Measurements from ENCODE around the gene APOO.

Gene APOO

GRCh38 chrX:23879380-23880090 is 28.2 kb downstream of the APOO start:
- H3K4ac ChIP-seq (ENCODE audit: low read depth in 1 of 2, low read length in 2 of 2), result no peak overlapping the region
- no peak overlapping the region for H2BK5ac ChIP-seq (ENCODE audit: low read depth, low read length, poor library complexity, severe bottlenecking)
- no peak overlapping the region for H3K9ac ChIP-seq (ENCODE audit: low read length)
- no peaks in the 10 kb centered on the region for H3K79me1 ChIP-seq (replicated peaks; ENCODE audit: low read length, poor library complexity, severe bottlenecking)
- no peak overlapping the region for H2BK120ac ChIP-seq (ENCODE audit: low read depth, low read length)
- H4K8ac ChIP-seq (ENCODE audit: low read length), result no peak overlapping the region
- no peaks in the 10 kb centered on the region for H3K9me3 ChIP-seq (ENCODE audit: control insufficient read depth, low read length)
- no peak overlapping the region for H3K27ac ChIP-seq (ENCODE audit: low read length, poor library complexity, severe bottlenecking)
- H2BK12ac ChIP-seq (ENCODE audit: low read length in 2 of 2), result no peak overlapping the region
- no CpG with 5 or more reads among the region's 2 CpGs for WGBS
- H3K18ac ChIP-seq (ENCODE audit: low read depth in 1 of 2, low read length in 2 of 2), result no peak overlapping the region
- no peak overlapping the region for H3K23ac ChIP-seq (ENCODE audit: low read length in 2 of 2)
- H3K4me2 ChIP-seq (ENCODE audit: low read length, poor library complexity, severe bottlenecking), result no peak overlapping the region
- H2BK15ac ChIP-seq (ENCODE audit: low read depth, poor library complexity, severe bottlenecking), result no peak overlapping the region
- no peak for DNase-seq
- no peak overlapping the region for H3K14ac ChIP-seq (ENCODE audit: low read length in 2 of 2)
- H2AK5ac ChIP-seq (ENCODE audit: low read length, severe bottlenecking), result no peak overlapping the region
- no peak overlapping the region for H2AFZ ChIP-seq (ENCODE audit: low read depth, low read length)
- no peaks in the 10 kb centered on the region for H3K27me3 ChIP-seq (ENCODE audit: control insufficient read depth in 1 of 2, insufficient read depth in 1 of 2, low read length in 2 of 2)
- no peaks in the 10 kb centered on the region for H3K36me3 ChIP-seq (ENCODE audit: control insufficient read depth in 1 of 2, insufficient read depth in 2 of 2, low read depth in 1 of 2, low read length in 2 of 2)
- H4K91ac ChIP-seq (ENCODE audit: low read length), result no peak overlapping the region
- peaks cover 7% of the 10 kb centered on the region for H3K4me1 ChIP-seq (ENCODE audit: control insufficient read depth, insufficient read depth, low read depth, low read length)
- no peak overlapping the region for H3K4me3 ChIP-seq (ENCODE audit: insufficient read depth in 1 of 2, low read depth in 1 of 2, low read length in 2 of 2)

- Histone ChIP-seq H2BK120ac (ENCODE audit: low read depth, low read length) (no peak overlapping the region), H2BK5ac (ENCODE audit: low read depth, low read length, poor library complexity, severe bottlenecking) (no peak overlapping the region), H3K4me3 (ENCODE audit: insufficient read depth in 1 of 2, low read depth in 1 of 2, low read length in 2 of 2) (no peak overlapping the region), H3K36me3 (ENCODE audit: control insufficient read depth in 1 of 2, insufficient read depth in 2 of 2, low read depth in 1 of 2, low read length in 2 of 2) (no peaks in the 10 kb centered on the region), H3K4me1 (ENCODE audit: control insufficient read depth, insufficient read depth, low read depth, low read length) (no peaks in the 10 kb centered on the region), H3K27ac (ENCODE audit: low read length, poor library complexity, severe bottlenecking) (no peak overlapping the region), H2AFZ (ENCODE audit: low read depth, low read length) (no peak overlapping the region), H3K23ac (ENCODE audit: low read length in 2 of 2) (no peak overlapping the region), H3K14ac (ENCODE audit: low read length in 2 of 2) (no peak overlapping the region), H4K91ac (ENCODE audit: low read length) (no peak overlapping the region), H2AK5ac (ENCODE audit: low read length, severe bottlenecking) (no peak overlapping the region), H2BK12ac (ENCODE audit: low read length in 2 of 2) (no peak overlapping the region), H4K8ac (ENCODE audit: low read length) (no peak overlapping the region), H3K79me1 (replicated peaks; ENCODE audit: low read length, poor library complexity, severe bottlenecking) (no peaks in the 10 kb centered on the region), H3K18ac (ENCODE audit: low read depth in 1 of 2, low read length in 2 of 2) (no peak overlapping the region), H3K9me3 (ENCODE audit: control insufficient read depth, low read length) (no peaks in the 10 kb centered on the region), H2BK15ac (ENCODE audit: low read depth, poor library complexity, severe bottlenecking) (no peak overlapping the region), H3K4ac (ENCODE audit: low read depth in 1 of 2, low read length in 2 of 2) (no peak overlapping the region), H3K4me2 (ENCODE audit: low read length, poor library complexity, severe bottlenecking) (no peak overlapping the region), H3K27me3 (ENCODE audit: control insufficient read depth in 1 of 2, insufficient read depth in 1 of 2, low read length in 2 of 2) (no peaks in the 10 kb centered on the region), H3K9ac (ENCODE audit: low read length) (no peak overlapping the region)
- WGBS, result 96% methylated on average over 2 of the region's 4 CpGs
- no peak for DNase-seq
These were observed 35.7 kb downstream of the APOO start for GRCh38 chrX:23871905-23872546.

GRCh38 chrX:23870041-23870440 is 37.7 kb downstream of the APOO start:
- Histone ChIP-seq H3K27me3 (ENCODE audit: control insufficient read depth in 1 of 2, insufficient read depth in 1 of 2, low read length in 2 of 2) (no peaks in the 10 kb centered on the region), H3K36me3 (ENCODE audit: control insufficient read depth in 1 of 2, insufficient read depth in 2 of 2, low read depth in 1 of 2, low read length in 2 of 2) (peaks cover 0 to 2% of the 10 kb centered on the region in 2 experiments), H3K9ac (ENCODE audit: low read length) (no peak overlapping the region), H4K91ac (ENCODE audit: low read length) (no peak overlapping the region), H2AFZ (ENCODE audit: low read depth, low read length) (no peak overlapping the region), H3K4me1 (ENCODE audit: control insufficient read depth, insufficient read depth, low read depth, low read length) (no peaks in the 10 kb centered on the region), H3K4ac (ENCODE audit: low read depth in 1 of 2, low read length in 2 of 2) (no peak overlapping the region), H3K18ac (ENCODE audit: low read depth in 1 of 2, low read length in 2 of 2) (no peak overlapping the region), H3K23ac (ENCODE audit: low read length in 2 of 2) (no peak overlapping the region), H4K8ac (ENCODE audit: low read length) (no peak overlapping the region), H2BK15ac (ENCODE audit: low read depth, poor library complexity, severe bottlenecking) (no peak overlapping the region), H3K14ac (ENCODE audit: low read length in 2 of 2) (no peak overlapping the region), H3K4me3 (ENCODE audit: insufficient read depth in 1 of 2, low read depth in 1 of 2, low read length in 2 of 2) (no peak overlapping the region), H2AK5ac (ENCODE audit: low read length, severe bottlenecking) (no peak overlapping the region), H3K9me3 (ENCODE audit: control insufficient read depth, low read length) (no peaks in the 10 kb centered on the region), H3K4me2 (ENCODE audit: low read length, poor library complexity, severe bottlenecking) (no peak overlapping the region), H3K79me1 (replicated peaks; ENCODE audit: low read length, poor library complexity, severe bottlenecking) (no peaks in the 10 kb centered on the region), H2BK5ac (ENCODE audit: low read depth, low read length, poor library complexity, severe bottlenecking) (no peak overlapping the region), H3K27ac (ENCODE audit: low read length, poor library complexity, severe bottlenecking) (no peak overlapping the region), H2BK120ac (ENCODE audit: low read depth, low read length) (no peak overlapping the region), H2BK12ac (ENCODE audit: low read length in 2 of 2) (no peak overlapping the region)
- DNase-seq, result no peak
- WGBS, result 95% methylated on average over 1 of the region's 2 CpGs

DNA sequence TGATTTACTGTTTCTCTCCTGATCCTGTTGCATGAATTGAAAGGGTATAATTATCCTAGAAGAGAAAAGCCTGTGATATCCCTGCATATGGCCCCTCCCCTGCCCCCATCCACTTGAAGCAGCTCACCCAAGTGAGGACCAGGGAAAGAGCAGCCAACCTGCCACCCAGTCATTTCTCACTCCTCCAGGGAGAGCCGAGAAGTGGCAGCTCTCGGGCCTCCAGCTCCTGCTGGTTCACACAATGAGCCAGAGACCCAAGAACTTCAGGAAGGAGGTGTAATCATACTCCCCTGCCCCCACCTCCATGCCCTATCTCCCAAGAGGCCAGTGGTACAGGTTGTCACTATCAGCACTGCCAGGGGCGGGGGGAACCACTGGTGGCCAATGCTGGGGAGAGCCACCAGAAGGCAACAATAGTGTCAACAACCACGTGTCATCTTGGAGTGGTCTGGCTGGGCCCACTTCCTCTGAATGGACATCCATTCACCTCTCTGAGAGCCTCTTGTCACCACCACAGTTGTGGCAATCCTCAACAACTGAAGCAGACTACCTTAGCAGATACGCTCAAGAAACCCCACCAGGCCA is 42.9 kb downstream of the APOO start:
- no peaks in the 10 kb centered on the region for H3K79me1 ChIP-seq (replicated peaks; ENCODE audit: low read length, poor library complexity, severe bottlenecking)
- H2BK120ac ChIP-seq (ENCODE audit: low read depth, low read length), result no peak overlapping the region
- no peak overlapping the region for H3K27ac ChIP-seq (ENCODE audit: low read length, poor library complexity, severe bottlenecking)
- H3K4me2 ChIP-seq (ENCODE audit: low read length, poor library complexity, severe bottlenecking), result no peak overlapping the region
- H2AFZ ChIP-seq (ENCODE audit: low read depth, low read length), result no peak overlapping the region
- H3K23ac ChIP-seq (ENCODE audit: low read length in 2 of 2), result no peak overlapping the region
- H2BK15ac ChIP-seq (ENCODE audit: low read depth, poor library complexity, severe bottlenecking), result no peak overlapping the region
- no peak overlapping the region for H3K4ac ChIP-seq (ENCODE audit: low read depth in 1 of 2, low read length in 2 of 2)
- no peak overlapping the region for H3K9ac ChIP-seq (ENCODE audit: low read length)
- no peak overlapping the region for H2AK5ac ChIP-seq (ENCODE audit: low read length, severe bottlenecking)
- peaks cover 0 to 4% of the 10 kb centered on the region in 2 experiments for H3K36me3 ChIP-seq (ENCODE audit: control insufficient read depth in 1 of 2, insufficient read depth in 2 of 2, low read depth in 1 of 2, low read length in 2 of 2)
- H2BK5ac ChIP-seq (ENCODE audit: low read depth, low read length, poor library complexity, severe bottlenecking), result no peak overlapping the region
- no peaks in the 10 kb centered on the region for H3K4me1 ChIP-seq (ENCODE audit: control insufficient read depth, insufficient read depth, low read depth, low read length)
- no peak overlapping the region for H4K8ac ChIP-seq (ENCODE audit: low read length)
- no peak overlapping the region for H3K4me3 ChIP-seq (ENCODE audit: insufficient read depth in 1 of 2, low read depth in 1 of 2, low read length in 2 of 2)
- H3K18ac ChIP-seq (ENCODE audit: low read depth in 1 of 2, low read length in 2 of 2), result peak overlapping the region in 1 of 2 experiments; percentile 12
- no peaks in the 10 kb centered on the region for H3K27me3 ChIP-seq (ENCODE audit: control insufficient read depth in 1 of 2, insufficient read depth in 1 of 2, low read length in 2 of 2)
- 100% methylated on average over 3 of the region's 5 CpGs for WGBS
- H4K91ac ChIP-seq (ENCODE audit: low read length), result no peak overlapping the region
- no peak overlapping the region for H2BK12ac ChIP-seq (ENCODE audit: low read length in 2 of 2)
- no peaks in the 10 kb centered on the region for H3K9me3 ChIP-seq (ENCODE audit: control insufficient read depth, low read length)
- H3K14ac ChIP-seq (ENCODE audit: low read length in 2 of 2), result no peak overlapping the region
- no peak for DNase-seq

All from mesenchymal stem cell (in vitro differentiated cells and primary cell).